Measurements from ENCODE around the gene HNRNPC.
"Not testable (repeated sequence)": the region's sequence is repeated elsewhere in the genome, so short reads cannot be mapped to it uniquely, and the experiment has no call there.

The HNRNPC gene

GRCh38 chr14:21185491-21185890, 83.8 kb downstream of the HNRNPC start:
- no peaks in the 10 kb centered on the region for H3K36me3 ChIP-seq (ENCODE audit: control insufficient read depth in 2 of 2, insufficient read depth in 2 of 2, low read length in 2 of 2)
- H3K4me1 ChIP-seq (ENCODE audit: control insufficient read depth, insufficient read depth, low read length) = no peaks in the 10 kb centered on the region
- no peaks in the 10 kb centered on the region for H3K9me3 ChIP-seq (ENCODE audit: control insufficient read depth in 2 of 2, low read length in 2 of 2)
- no peak overlapping the region for H3K9ac ChIP-seq (ENCODE audit: low read length in 2 of 2)
- H3K27me3 ChIP-seq (ENCODE audit: control insufficient read depth in 1 of 2, insufficient read depth in 2 of 2, low read length in 2 of 2) = peaks cover 0 to 2% of the 10 kb centered on the region in 2 donors
- H3K4me3 ChIP-seq (ENCODE audit: low read length in 2 of 2) = no peak overlapping the region
- H3K27ac ChIP-seq (ENCODE audit: low read length) = no peak overlapping the region

GRCh38 chr14:21184254-21184653, 85.0 kb downstream of the HNRNPC start:
- no peak overlapping the region for H3K27ac ChIP-seq (ENCODE audit: low read length)

GRCh38 chr14:21182166-21182565, 87.1 kb downstream of the HNRNPC start:
- peaks cover 0 to 1% of the 10 kb centered on the region in 2 donors for H3K9me3 ChIP-seq (ENCODE audit: control insufficient read depth in 2 of 2, low read length in 2 of 2)
- peaks cover 0 to 2% of the 10 kb centered on the region in 2 donors for H3K27me3 ChIP-seq (ENCODE audit: control insufficient read depth in 1 of 2, insufficient read depth in 2 of 2, low read length in 2 of 2)
- no peaks in the 10 kb centered on the region for H3K4me1 ChIP-seq (ENCODE audit: control insufficient read depth, insufficient read depth, low read length)
- no peaks in the 10 kb centered on the region for H3K36me3 ChIP-seq (ENCODE audit: control insufficient read depth in 2 of 2, insufficient read depth in 2 of 2, low read length in 2 of 2)
- H3K27ac ChIP-seq (ENCODE audit: low read length) = no peak overlapping the region
- H3K4me3 ChIP-seq (ENCODE audit: low read length in 2 of 2) = no peak overlapping the region
- H3K9ac ChIP-seq (ENCODE audit: low read length in 2 of 2) = no peak overlapping the region

More at GRCh38 chr14:21184254-21184653, 85.0 kb downstream of the HNRNPC start:
- Histone ChIP-seq H3K4me3 (ENCODE audit: low read length in 2 of 2) (no peak overlapping the region), H3K27me3 (ENCODE audit: control insufficient read depth in 1 of 2, insufficient read depth in 2 of 2, low read length in 2 of 2) (peaks cover 0 to 2% of the 10 kb centered on the region in 2 donors), H3K9ac (ENCODE audit: low read length in 2 of 2) (no peak overlapping the region), H3K9me3 (ENCODE audit: control insufficient read depth in 2 of 2, low read length in 2 of 2) (no peaks in the 10 kb centered on the region), H3K4me1 (ENCODE audit: control insufficient read depth, insufficient read depth, low read length) (no peaks in the 10 kb centered on the region), H3K36me3 (ENCODE audit: control insufficient read depth in 2 of 2, insufficient read depth in 2 of 2, low read length in 2 of 2) (no peaks in the 10 kb centered on the region)

- Histone ChIP-seq H3K27me3 (ENCODE audit: control insufficient read depth in 1 of 2, insufficient read depth in 2 of 2, low read length in 2 of 2) (no peaks in the 10 kb centered on the region), H3K4me1 (ENCODE audit: control insufficient read depth, insufficient read depth, low read length) (no peaks in the 10 kb centered on the region), H3K9me3 (ENCODE audit: control insufficient read depth in 2 of 2, low read length in 2 of 2) (no peaks in the 10 kb centered on the region), H3K4me3 (ENCODE audit: low read length in 2 of 2) (no peak overlapping the region), H3K27ac (ENCODE audit: low read length) (no peak overlapping the region), H3K9ac (ENCODE audit: low read length in 2 of 2) (no peak overlapping the region), H3K36me3 (ENCODE audit: control insufficient read depth in 2 of 2, insufficient read depth in 2 of 2, low read length in 2 of 2) (no peaks in the 10 kb centered on the region)
Measured at GRCh38 chr14:21171128-21171527, 98.1 kb downstream of the HNRNPC start.

- Histone ChIP-seq H3K4me3 (ENCODE audit: low read length in 2 of 2) (no peak overlapping the region), H3K36me3 (ENCODE audit: control insufficient read depth in 2 of 2, insufficient read depth in 2 of 2, low read length in 2 of 2) (no peaks in the 10 kb centered on the region), H3K27ac (ENCODE audit: low read length) (no peak overlapping the region)
Measured at GRCh38 chr14:21169573-21169972, 99.7 kb downstream of the HNRNPC start.

GRCh38 chr14:21168055-21168454, 101.2 kb downstream of the HNRNPC start:
- no peaks in the 10 kb centered on the region for H3K36me3 ChIP-seq (ENCODE audit: control insufficient read depth in 2 of 2, insufficient read depth in 2 of 2, low read length in 2 of 2)
- no peak overlapping the region for H3K4me3 ChIP-seq (ENCODE audit: low read length in 2 of 2)
- H3K9me3 ChIP-seq (ENCODE audit: control insufficient read depth in 2 of 2, low read length in 2 of 2) = no peaks in the 10 kb centered on the region
- H3K9ac ChIP-seq (ENCODE audit: low read length in 2 of 2) = no peak overlapping the region
- no peaks in the 10 kb centered on the region for H3K4me1 ChIP-seq (ENCODE audit: control insufficient read depth, insufficient read depth, low read length)
- no peaks in the 10 kb centered on the region for H3K27me3 ChIP-seq (ENCODE audit: control insufficient read depth in 1 of 2, insufficient read depth in 2 of 2, low read length in 2 of 2)
- H3K27ac ChIP-seq (ENCODE audit: low read length) = no peak overlapping the region

More at GRCh38 chr14:21169573-21169972, 99.7 kb downstream of the HNRNPC start:
- Histone ChIP-seq H3K4me1 (ENCODE audit: control insufficient read depth, insufficient read depth, low read length) (no peaks in the 10 kb centered on the region), H3K27me3 (ENCODE audit: control insufficient read depth in 1 of 2, insufficient read depth in 2 of 2, low read length in 2 of 2) (no peaks in the 10 kb centered on the region), H3K9me3 (ENCODE audit: control insufficient read depth in 2 of 2, low read length in 2 of 2) (no peaks in the 10 kb centered on the region), H3K9ac (ENCODE audit: low read length in 2 of 2) (no peak overlapping the region)

GRCh38 chr14:21165670-21166069, 103.6 kb downstream of the HNRNPC start:
- not testable (repeated sequence) for H3K4me1 ChIP-seq (ENCODE audit: control insufficient read depth, insufficient read depth, low read length); H3K9me3 ChIP-seq (ENCODE audit: control insufficient read depth in 2 of 2, low read length in 2 of 2); H3K36me3 ChIP-seq (ENCODE audit: control insufficient read depth in 2 of 2, insufficient read depth in 2 of 2, low read length in 2 of 2); H3K27me3 ChIP-seq (ENCODE audit: control insufficient read depth in 1 of 2, insufficient read depth in 2 of 2, low read length in 2 of 2); H3K9ac ChIP-seq (ENCODE audit: low read length in 2 of 2); H3K27ac ChIP-seq (ENCODE audit: low read length); H3K4me3 ChIP-seq (ENCODE audit: low read length in 2 of 2)

- H3K27me3 ChIP-seq (ENCODE audit: control insufficient read depth in 1 of 2, insufficient read depth in 2 of 2, low read length in 2 of 2); H3K4me3 ChIP-seq (ENCODE audit: low read length in 2 of 2); H3K36me3 ChIP-seq (ENCODE audit: control insufficient read depth in 2 of 2, insufficient read depth in 2 of 2, low read length in 2 of 2); H3K27ac ChIP-seq (ENCODE audit: low read length); H3K9me3 ChIP-seq (ENCODE audit: control insufficient read depth in 2 of 2, low read length in 2 of 2); H3K4me1 ChIP-seq (ENCODE audit: control insufficient read depth, insufficient read depth, low read length); H3K9ac ChIP-seq (ENCODE audit: low read length in 2 of 2): not testable (repeated sequence)
Measured at GRCh38 chr14:21165002-21165605, 104.1 kb downstream of the HNRNPC start.

- no peak overlapping the region for H3K27ac ChIP-seq (ENCODE audit: low read length)
- no peaks in the 10 kb centered on the region for H3K9me3 ChIP-seq (ENCODE audit: control insufficient read depth in 2 of 2, low read length in 2 of 2)
- H3K36me3 ChIP-seq (ENCODE audit: control insufficient read depth in 2 of 2, insufficient read depth in 2 of 2, low read length in 2 of 2) = no peaks in the 10 kb centered on the region
- no peaks in the 10 kb centered on the region for H3K27me3 ChIP-seq (ENCODE audit: control insufficient read depth in 1 of 2, insufficient read depth in 2 of 2, low read length in 2 of 2)
- no peak overlapping the region for H3K9ac ChIP-seq (ENCODE audit: low read length in 2 of 2)
- H3K4me1 ChIP-seq (ENCODE audit: control insufficient read depth, insufficient read depth, low read length) = no peaks in the 10 kb centered on the region
- H3K4me3 ChIP-seq (ENCODE audit: low read length in 2 of 2) = no peak overlapping the region
Measured at GRCh38 chr14:21163871-21164291, 105.4 kb downstream of the HNRNPC start.

GRCh38 chr14:21162081-21162480, 107.2 kb downstream of the HNRNPC start:
- Histone ChIP-seq H3K36me3 (ENCODE audit: control insufficient read depth in 2 of 2, insufficient read depth in 2 of 2, low read length in 2 of 2) (no peaks in the 10 kb centered on the region), H3K27ac (ENCODE audit: low read length) (no peak overlapping the region), H3K9me3 (ENCODE audit: control insufficient read depth in 2 of 2, low read length in 2 of 2) (no peaks in the 10 kb centered on the region), H3K4me1 (ENCODE audit: control insufficient read depth, insufficient read depth, low read length) (no peaks in the 10 kb centered on the region), H3K27me3 (ENCODE audit: control insufficient read depth in 1 of 2, insufficient read depth in 2 of 2, low read length in 2 of 2) (no peaks in the 10 kb centered on the region), H3K9ac (ENCODE audit: low read length in 2 of 2) (no peak overlapping the region), H3K4me3 (ENCODE audit: low read length in 2 of 2) (no peak overlapping the region)

- no peaks in the 10 kb centered on the region for H3K9me3 ChIP-seq (ENCODE audit: control insufficient read depth in 2 of 2, low read length in 2 of 2)
Measured at GRCh38 chr14:21160061-21160610, 109.1 kb downstream of the HNRNPC start.

More at GRCh38 chr14:21160061-21160610, 109.1 kb downstream of the HNRNPC start:
- no peaks in the 10 kb centered on the region for H3K36me3 ChIP-seq (ENCODE audit: control insufficient read depth in 2 of 2, insufficient read depth in 2 of 2, low read length in 2 of 2)
- H3K27ac ChIP-seq (ENCODE audit: low read length) = no peak overlapping the region
- no peaks in the 10 kb centered on the region for H3K4me1 ChIP-seq (ENCODE audit: control insufficient read depth, insufficient read depth, low read length)
- H3K27me3 ChIP-seq (ENCODE audit: control insufficient read depth in 1 of 2, insufficient read depth in 2 of 2, low read length in 2 of 2) = peaks cover 0 to 3% of the 10 kb centered on the region in 2 donors
- no peak overlapping the region for H3K4me3 ChIP-seq (ENCODE audit: low read length in 2 of 2)
- no peak overlapping the region for H3K9ac ChIP-seq (ENCODE audit: low read length in 2 of 2)
